HG03571 (cell line): Measurements from ENCODE around the gene NGEF.
A peak's percentile ranks its signal among the peaks of the same experiment; 100 is the strongest.
"Not testable (repeated sequence)": the region's sequence is repeated elsewhere in the genome, so short reads cannot be mapped to it uniquely, and the experiment has no call there.

Experiments
- ATAC-seq: cut with Tn5 transposase; IDR thresholded peaks from one replicate; pipeline ENCODE4 v1.9.1; 2021; ENCODE audit not compliant: unreplicated experiment

Gene NGEF, protein sequence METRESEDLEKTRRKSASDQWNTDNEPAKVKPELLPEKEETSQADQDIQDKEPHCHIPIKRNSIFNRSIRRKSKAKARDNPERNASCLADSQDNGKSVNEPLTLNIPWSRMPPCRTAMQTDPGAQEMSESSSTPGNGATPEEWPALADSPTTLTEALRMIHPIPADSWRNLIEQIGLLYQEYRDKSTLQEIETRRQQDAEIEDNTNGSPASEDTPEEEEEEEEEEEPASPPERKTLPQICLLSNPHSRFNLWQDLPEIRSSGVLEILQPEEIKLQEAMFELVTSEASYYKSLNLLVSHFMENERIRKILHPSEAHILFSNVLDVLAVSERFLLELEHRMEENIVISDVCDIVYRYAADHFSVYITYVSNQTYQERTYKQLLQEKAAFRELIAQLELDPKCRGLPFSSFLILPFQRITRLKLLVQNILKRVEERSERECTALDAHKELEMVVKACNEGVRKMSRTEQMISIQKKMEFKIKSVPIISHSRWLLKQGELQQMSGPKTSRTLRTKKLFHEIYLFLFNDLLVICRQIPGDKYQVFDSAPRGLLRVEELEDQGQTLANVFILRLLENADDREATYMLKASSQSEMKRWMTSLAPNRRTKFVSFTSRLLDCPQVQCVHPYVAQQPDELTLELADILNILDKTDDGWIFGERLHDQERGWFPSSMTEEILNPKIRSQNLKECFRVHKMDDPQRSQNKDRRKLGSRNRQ

DNA sequence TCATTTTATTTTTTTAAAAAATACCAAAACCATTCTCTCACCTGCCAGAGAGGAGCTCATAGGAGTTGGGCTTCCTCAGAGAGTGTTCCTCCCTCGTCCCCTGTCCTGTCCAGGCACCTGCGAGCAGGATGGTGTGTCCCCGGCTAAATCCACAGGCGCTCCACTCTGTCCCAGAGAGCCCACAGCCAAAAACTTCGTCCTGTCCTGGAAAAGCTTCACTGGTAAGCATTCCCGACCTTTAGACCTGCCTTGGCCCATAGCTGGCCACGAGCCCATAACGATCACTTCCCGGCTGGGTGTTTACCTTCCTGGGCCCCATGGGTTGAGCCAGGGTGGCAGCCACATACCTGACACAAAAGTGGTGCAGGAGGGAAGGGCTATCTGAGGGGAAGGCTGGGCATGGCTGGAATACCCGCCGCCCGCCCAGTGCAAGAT is at the start of gene NGEF:
Gene NGEF, minus strand, starts transcription at position 230 of the 435 bp plus-strand sequence. CDS start 38,366 bp downstream, outside the sequence.
- ATAC-seq = no peak

DNA sequence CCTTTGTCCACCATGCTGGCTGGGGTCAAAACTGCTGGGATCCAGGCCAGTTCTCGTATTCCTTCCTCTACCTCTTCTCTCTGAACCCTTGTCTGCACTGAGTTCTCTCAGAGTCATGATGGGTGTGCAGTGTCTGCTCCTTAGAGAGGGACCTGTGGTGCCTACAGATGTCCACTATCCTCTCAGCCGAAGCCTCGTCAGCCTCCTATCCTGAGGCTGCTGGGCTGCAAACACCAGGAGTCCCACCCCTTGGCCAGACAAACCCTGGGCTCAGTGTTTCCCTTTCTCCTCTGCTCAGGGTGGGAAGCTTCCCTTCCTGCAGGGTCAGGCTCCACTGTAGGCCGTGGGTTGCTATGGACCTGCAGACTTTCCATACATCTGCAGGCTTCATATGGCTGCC is 49.4 kb upstream of the NGEF start:
- ATAC-seq = no peak

GRCh38 chr2:233061591-233062450 is 48.8 kb upstream of the NGEF start:
- ATAC-seq = no peak

GRCh38 chr2:233060980-233061590 is 48.0 kb upstream of the NGEF start:
- ATAC-seq = no peak

GRCh38 chr2:233060501-233060979 is 47.5 kb upstream of the NGEF start:
- no peak for ATAC-seq

DNA sequence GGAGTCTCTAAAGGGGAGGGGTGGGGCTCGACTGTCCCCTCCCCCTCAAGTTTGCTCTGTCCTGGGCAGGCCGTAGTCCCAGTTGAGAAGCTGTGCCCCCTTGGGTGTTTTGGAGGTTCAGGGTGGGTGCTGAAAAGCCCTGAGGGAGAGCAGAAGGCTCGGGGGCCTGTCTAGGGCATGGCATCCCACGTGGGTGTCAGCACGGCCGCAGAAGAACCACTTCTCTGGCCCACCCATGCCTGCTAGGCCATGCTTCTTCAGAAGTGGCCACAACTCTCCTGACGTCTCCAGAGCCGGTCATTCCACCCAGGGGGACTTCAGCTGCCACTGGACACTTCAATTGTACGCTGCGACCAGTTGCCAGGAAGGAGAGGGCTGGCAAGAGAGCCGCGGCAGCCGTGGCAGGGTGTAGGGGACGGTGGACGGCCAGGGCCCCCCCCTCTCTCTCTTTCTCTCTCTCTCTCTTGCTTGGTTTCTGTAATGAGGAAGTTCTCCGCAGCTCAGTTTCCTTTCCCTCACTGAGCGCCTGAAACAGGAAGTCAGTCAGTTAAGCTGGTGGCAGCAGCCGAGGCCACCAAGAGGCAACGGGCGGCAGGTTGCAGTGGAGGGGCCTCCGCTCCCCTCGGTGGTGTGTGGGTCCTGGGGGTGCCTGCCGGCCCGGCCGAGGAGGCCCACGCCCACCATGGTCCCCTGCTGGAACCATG is 46.9 kb upstream of the NGEF start, which contains the start of gene INPP5D:
Gene INPP5D, plus strand, starts transcription at position 546 of the 704 bp plus-strand sequence. Its CDS starts 137 bp downstream, at position 683.
- ATAC-seq = peak; percentile 35

DNA sequence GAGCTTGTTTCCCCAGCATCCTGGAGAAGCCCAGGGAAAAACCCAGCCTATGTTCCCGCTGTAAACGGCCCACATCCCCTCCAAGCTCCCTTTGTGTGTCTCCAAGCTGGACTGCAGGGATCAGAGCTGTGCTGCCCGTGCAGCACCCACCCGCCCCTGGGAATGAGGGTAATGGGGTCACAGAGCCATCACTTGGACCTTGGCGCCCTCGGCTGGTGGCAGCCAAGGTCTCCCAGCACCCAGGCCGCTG is 46.4 kb upstream of the NGEF start:
- ATAC-seq = no peak

DNA sequence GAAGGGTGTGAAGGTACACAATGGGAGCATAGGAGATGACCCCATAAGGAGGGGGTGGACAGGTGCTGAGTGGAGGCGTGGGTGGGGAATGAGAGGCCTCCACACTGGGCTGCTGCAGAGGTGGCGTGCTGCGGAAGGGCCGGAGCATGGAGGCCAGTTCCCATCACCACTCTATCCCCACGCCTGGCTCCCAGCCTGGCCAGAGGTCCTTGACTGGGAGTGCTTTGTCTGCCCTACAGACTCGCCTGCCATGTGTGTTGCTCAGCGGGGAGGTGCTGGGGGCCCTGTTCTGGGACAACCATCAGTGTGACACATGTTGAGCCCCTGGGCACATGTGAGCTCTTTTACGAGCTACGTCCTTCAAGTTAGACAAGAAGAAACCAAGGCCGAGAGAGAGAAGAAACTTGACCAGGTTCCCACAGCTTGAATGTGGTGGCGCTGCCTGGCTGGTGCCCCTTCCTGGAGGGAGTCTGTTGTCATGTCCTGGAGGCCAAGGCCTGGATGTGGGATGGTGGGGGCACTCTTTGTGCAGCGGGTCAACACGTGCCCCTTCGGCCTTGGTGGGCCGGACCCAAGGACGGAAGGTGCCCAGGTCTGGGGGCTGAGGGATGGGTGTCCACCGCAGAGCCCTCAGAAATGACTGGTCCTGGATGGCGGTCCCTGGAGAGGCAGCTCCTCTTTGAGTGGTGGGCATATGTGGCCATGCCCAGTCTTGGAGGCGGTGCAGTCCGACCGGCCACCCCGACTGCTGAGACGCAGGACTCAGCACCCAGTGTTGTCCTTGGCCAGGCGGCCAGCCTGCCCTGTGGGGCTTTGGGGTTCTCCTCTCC is 45.9 kb upstream of the NGEF start:
- no peak for ATAC-seq

GRCh38 chr2:233056961-233057605 is 44.0 kb upstream of the NGEF start:
- no peak for ATAC-seq

- no peak for ATAC-seq
These were observed 42.3 kb upstream of the NGEF start for GRCh38 chr2:233055362-233055761.

DNA sequence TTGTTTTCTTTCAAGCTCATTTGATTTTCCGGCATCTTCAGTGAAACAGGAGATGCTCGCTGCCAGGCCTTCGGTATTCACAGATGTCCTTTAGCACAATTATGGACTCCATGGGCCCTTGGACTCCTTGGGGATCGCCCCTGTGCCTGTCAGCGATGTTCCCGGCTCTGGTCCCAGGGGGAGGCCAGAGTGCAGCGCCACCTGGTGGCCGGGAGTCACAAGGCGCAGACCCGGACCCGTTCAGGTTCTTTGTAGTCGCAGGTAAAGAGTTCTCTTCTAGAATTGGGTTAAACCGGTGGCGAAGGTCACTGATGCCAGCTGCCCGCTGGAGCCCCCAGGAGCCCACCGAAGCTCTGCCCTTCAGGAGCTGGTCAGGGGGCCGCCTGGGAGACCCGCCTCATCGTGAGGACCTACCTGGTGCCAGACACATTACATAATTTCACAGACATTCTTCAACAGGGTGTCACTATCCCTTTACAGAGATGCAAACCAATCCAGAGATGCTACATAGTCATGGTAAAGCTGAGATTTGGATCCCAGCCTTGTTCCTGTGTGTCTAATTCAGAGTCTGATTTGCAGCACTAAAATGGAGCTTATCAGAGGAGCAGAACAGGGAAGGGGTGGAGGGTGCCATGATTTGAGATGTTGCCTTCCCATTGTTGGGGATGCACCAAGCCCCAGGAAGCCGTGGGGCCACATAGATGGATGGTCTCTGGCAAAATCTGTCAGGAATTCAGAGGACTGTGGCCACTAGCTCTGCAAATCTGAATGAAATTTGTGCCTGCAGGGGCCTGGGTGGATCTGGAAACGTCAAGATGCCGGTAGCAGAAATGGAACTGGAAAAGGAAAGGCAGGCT is 41.1 kb upstream of the NGEF start:
- no peak for ATAC-seq

GRCh38 chr2:233052517-233052916 is 39.5 kb upstream of the NGEF start:
- not testable (repeated sequence) for ATAC-seq

DNA sequence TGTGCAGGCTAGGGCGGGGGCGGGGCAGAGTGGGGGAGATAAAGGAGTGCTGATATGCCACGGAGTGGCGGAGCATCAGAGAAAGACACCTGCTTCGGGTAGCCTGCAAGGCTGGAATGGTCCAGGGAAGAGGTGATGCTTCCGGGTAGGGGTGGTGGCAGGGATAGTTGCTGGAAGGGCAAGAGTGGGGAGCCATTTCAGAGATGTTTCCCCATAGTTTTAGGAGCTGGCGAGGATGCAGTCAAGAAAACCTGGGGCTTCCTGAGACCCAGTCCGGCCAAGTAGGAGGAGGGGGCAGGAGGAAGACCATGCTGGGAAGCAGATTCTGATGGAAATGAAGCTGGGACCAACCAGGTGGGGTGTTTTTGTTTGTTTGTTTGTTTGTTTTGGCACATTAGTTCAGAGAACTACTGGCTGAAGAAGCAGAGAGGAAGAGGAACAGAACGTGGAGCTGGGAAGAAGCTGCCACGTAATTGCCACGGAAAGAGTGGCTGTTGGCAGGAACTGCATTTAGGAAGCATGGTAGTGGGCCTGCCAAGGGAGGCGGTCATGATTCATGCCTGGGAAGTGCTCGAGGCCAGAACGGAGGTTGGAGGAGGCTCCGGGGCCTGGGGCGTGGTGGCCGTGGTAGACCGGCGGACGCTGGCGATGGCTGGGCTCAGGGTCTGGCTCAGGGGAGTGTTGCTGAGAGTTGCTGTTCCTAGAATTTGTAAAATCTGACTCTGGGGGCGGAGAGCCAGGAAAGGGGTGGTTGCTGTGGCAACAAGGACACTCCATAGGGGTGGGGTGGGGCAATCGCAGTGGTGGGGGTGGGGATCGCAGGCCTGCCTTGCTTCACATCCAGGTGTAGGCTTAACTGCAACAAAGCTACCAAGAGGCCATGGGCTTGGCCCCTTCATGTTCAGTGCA is 38.4 kb upstream of the NGEF start:
- no peak for ATAC-seq

- ATAC-seq = no peak
These were observed 36.2 kb upstream of the NGEF start for GRCh38 chr2:233049194-233049761.

- no peak for ATAC-seq
These were observed 35.6 kb upstream of the NGEF start for GRCh38 chr2:233048569-233049193.

DNA sequence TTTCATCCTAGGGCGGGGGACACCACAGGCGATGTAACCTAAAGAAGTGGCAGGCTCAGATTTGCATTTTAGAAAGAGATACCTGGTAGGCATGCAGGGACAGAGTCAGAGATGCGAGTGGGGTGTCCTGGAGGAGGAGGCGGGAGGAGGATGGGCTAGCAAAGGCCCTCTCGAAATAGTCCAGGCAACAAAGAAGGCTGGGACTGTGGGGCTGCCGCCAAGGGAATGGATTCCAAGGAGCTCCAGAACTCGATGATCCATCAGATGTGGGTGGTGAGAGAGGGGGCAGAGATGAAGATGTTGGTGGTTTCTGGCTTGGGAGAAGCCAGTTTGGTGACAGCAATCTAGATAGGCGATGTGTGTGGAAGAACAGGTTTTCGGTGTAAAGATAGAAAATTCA is 34.6 kb upstream of the NGEF start:
- no peak for ATAC-seq
